OCI-LY3 (cell line): Measurements from ENCODE around the gene DOLK.

ENCODE experiments used
- EZH2phosphoT487 ChIP-seq: fragments of 200-600 bp; shearing (Covaris generic); IDR thresholded peaks from 2 replicates; pipeline ENCODE4 v1.6.1; 2018; ENCODE audit warnings: antibody characterized with exemption, mixed run types, low read depth
- TF ChIP-seq, protein P1 (sequence below): fragments of 200-600, 300-600 bp; sonication (generic); IDR thresholded peaks from 2 replicates; pipeline ENCODE4 v1.5.1; 2014; ENCODE audit warnings: antibody characterized with exemption, low read length, low read depth

DNA sequence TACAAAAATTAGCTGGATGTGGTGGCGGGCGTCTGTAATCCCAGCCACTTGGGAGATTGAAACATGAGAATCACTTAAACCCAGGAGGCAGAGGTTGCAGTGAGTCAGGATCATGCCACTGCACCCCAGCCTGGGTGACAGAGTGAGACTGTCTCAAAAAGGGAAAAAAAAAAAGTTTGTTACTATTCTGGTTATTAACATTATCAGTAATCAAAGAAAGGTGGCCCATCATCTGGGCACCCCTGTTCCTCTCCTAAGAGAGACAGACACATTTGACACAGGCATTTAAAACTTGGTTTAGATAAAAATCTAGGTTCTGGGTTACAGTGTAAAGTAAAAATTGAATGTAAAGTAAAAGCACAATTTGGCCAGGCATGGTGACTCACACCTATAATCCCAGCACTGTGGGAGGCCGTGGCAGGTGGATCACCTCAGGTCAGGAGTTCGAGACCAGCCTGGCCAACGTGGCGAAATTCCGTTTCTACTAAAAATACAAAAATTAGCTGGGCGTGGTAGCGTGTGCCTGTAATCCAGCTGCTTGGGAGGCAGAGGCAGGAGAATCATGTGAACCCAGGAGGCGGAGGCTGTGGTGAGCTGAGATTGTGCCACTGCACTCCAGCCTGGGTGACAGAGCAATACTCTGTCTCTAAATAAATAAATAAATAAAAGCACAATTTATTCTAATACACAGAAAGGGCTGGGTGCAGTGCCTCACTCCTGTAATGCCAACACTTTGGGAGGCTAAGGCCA lies 43.4 kb downstream of the DOLK start:
- TF ChIP-seq, protein P1, sequence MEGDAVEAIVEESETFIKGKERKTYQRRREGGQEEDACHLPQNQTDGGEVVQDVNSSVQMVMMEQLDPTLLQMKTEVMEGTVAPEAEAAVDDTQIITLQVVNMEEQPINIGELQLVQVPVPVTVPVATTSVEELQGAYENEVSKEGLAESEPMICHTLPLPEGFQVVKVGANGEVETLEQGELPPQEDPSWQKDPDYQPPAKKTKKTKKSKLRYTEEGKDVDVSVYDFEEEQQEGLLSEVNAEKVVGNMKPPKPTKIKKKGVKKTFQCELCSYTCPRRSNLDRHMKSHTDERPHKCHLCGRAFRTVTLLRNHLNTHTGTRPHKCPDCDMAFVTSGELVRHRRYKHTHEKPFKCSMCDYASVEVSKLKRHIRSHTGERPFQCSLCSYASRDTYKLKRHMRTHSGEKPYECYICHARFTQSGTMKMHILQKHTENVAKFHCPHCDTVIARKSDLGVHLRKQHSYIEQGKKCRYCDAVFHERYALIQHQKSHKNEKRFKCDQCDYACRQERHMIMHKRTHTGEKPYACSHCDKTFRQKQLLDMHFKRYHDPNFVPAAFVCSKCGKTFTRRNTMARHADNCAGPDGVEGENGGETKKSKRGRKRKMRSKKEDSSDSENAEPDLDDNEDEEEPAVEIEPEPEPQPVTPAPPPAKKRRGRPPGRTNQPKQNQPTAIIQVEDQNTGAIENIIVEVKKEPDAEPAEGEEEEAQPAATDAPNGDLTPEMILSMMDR = no peak
- no peak for TF ChIP-seq EZH2phosphoT487
